Measurements from ENCODE around the gene KCNIP1. TPM values are rescaled to one million over a fixed set of nuclear protein-coding genes. Genes with fewer than 3 reads are reported as not detected.

Gene KCNIP1
- polyA plus RNA-seq, 1 of the 3 experiments (the other 2 are of a cell fraction) = 1.3 TPM

- no peaks in the 10 kb centered on the region for H3K9me3 ChIP-seq
- TF ChIP-seq MAX (IDR thresholded peaks at IDR 0.05; ENCODE audit: low read depth) (no peak), JUND (IDR thresholded peaks at IDR 0.05) (no peak)
- H2AFZ ChIP-seq (ENCODE audit: low read depth) = no peak overlapping the region
- H3K27me3 ChIP-seq (ENCODE audit: insufficient read depth) = no peaks in the 10 kb centered on the region
- WGBS (ENCODE audit: low lambda C conversion rate) = 81% methylated on average over 6 of the region's 7 CpGs
- H3K9ac ChIP-seq = no peak overlapping the region
- DNase-seq = no peak
- H3K4me1 ChIP-seq (ENCODE audit: control insufficient read depth in 1 of 2, insufficient read depth in 2 of 2, low read depth in 1 of 2, low read length in 1 of 2) = peaks cover 0 to 22% of the 10 kb centered on the region in 2 experiments; a peak in 2 of 4 replicates
- no peaks in the 10 kb centered on the region for H3K9me2 ChIP-seq
- ChIA-PET POLR2A (no interaction called here), CTCF (interaction anchor here (1.1 to 1.2 kb wide), 2 partner anchors 18 to 79 kb away, joined by 3 read pairs; no protein-coding TSS in a partner anchor)
- H3K36me3 ChIP-seq (replicated peaks in 1 of 2; ENCODE audit: control insufficient read depth in 1 of 2, insufficient read depth in 2 of 2, low read length in 1 of 2) = no peaks in the 10 kb centered on the region
- no peaks in the 10 kb centered on the region for H3K79me2 ChIP-seq (ENCODE audit: insufficient read depth)
- no peaks in the 10 kb centered on the region for H3F3A ChIP-seq (replicated peaks; ENCODE audit: insufficient read depth)
- no peak overlapping the region for H3K4me3 ChIP-seq (ENCODE audit: low read depth in 2 of 2, low read length in 1 of 2)
- no peak overlapping the region for H3K27ac ChIP-seq (ENCODE audit: low read depth in 2 of 2, low read length in 1 of 2)
- no peak overlapping the region for H3K4me2 ChIP-seq
- H4K20me1 ChIP-seq (ENCODE audit: insufficient read depth) = no peaks in the 10 kb centered on the region
Measured at GRCh38 chr5:170525470-170526211, 21.8 kb downstream of the KCNIP1 start.

- no peaks in the 10 kb centered on the region for H3K27me3 ChIP-seq (ENCODE audit: insufficient read depth)
- no peak overlapping the region for H3K4me3 ChIP-seq (ENCODE audit: low read depth in 2 of 2, low read length in 1 of 2)
- H3K79me2 ChIP-seq (ENCODE audit: insufficient read depth) = no peaks in the 10 kb centered on the region
- TF ChIP-seq CTCF (IDR thresholded peaks at IDR 0.05) = no peak
- no peak for TF ChIP-seq MXI1 (IDR thresholded peaks at IDR 0.05; ENCODE audit: low read depth, low read length)
- TF ChIP-seq IRF3 (IDR thresholded peaks at IDR 0.05; ENCODE audit: low read depth, low read length) = no peak
- TF ChIP-seq YY1 (IDR thresholded peaks at IDR 0.05; ENCODE audit: low read depth) = no peak
- TF ChIP-seq RAD21 (IDR thresholded peaks at IDR 0.05; ENCODE audit: low read length) = no peak
- no peak for TF ChIP-seq TCF12 (IDR thresholded peaks at IDR 0.05)
- no peak for TF ChIP-seq SIN3A (IDR thresholded peaks at IDR 0.05; ENCODE audit: borderline replicate concordance, low read depth, low read length)
- no peaks in the 10 kb centered on the region for H3F3A ChIP-seq (replicated peaks; ENCODE audit: insufficient read depth)
- H3K9me2 ChIP-seq = no peaks in the 10 kb centered on the region
- no peaks in the 10 kb centered on the region for H3K9me3 ChIP-seq
- H2AFZ ChIP-seq (ENCODE audit: low read depth) = no peak overlapping the region
- no peak for DNase-seq
- H3K9ac ChIP-seq = no peak overlapping the region
- H3K4me2 ChIP-seq = no peak overlapping the region
- WGBS (ENCODE audit: low lambda C conversion rate) = 61% methylated on average over 3 of the region's 3 CpGs
- H3K36me3 ChIP-seq (replicated peaks in 1 of 2; ENCODE audit: control insufficient read depth in 1 of 2, insufficient read depth in 2 of 2, low read length in 1 of 2) = no peaks in the 10 kb centered on the region
- H3K27ac ChIP-seq (ENCODE audit: low read depth in 2 of 2, low read length in 1 of 2) = no peak overlapping the region
- no peaks in the 10 kb centered on the region for H4K20me1 ChIP-seq (ENCODE audit: insufficient read depth)
- H3K4me1 ChIP-seq (ENCODE audit: control insufficient read depth in 1 of 2, insufficient read depth in 2 of 2, low read depth in 1 of 2, low read length in 1 of 2) = peaks cover 0 to 9% of the 10 kb centered on the region in 2 experiments; a peak in 2 of 4 replicates
- POLR2A ChIA-PET = no interaction called here
- CTCF ChIA-PET = interaction anchor here (1.0 to 1.4 kb wide), 2 partner anchors 10 to 17 kb away, joined by 3 read pairs; no protein-coding TSS in a partner anchor
Measured at GRCh38 chr5:170527991-170528390, 24.2 kb downstream of the KCNIP1 start.

All from SK-N-SH (cell line).